ENCODE results near the gene OR2AT4.

DNA sequence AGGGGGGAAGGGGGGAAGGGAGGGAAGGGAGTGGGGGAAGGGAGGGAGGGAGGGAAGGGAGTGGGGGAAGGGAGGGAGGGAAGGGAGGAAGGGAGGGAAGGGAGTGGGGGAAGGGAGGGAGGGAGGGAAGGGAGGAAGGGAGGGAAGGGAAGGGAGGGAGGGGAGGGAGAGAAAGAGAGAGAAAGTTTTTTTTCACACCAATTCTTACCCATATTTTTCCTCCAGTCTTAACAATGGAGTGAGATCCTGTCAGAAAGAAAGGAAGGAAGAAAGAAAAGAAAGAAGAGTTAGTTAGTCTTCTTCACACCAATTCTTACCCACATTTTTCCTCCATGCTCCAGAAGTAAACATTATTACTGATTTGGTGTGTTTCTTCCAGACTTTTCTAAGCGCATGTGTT is 3.0 kb upstream of the OR2AT4 start:
- TF ChIP-seq, protein P1, sequence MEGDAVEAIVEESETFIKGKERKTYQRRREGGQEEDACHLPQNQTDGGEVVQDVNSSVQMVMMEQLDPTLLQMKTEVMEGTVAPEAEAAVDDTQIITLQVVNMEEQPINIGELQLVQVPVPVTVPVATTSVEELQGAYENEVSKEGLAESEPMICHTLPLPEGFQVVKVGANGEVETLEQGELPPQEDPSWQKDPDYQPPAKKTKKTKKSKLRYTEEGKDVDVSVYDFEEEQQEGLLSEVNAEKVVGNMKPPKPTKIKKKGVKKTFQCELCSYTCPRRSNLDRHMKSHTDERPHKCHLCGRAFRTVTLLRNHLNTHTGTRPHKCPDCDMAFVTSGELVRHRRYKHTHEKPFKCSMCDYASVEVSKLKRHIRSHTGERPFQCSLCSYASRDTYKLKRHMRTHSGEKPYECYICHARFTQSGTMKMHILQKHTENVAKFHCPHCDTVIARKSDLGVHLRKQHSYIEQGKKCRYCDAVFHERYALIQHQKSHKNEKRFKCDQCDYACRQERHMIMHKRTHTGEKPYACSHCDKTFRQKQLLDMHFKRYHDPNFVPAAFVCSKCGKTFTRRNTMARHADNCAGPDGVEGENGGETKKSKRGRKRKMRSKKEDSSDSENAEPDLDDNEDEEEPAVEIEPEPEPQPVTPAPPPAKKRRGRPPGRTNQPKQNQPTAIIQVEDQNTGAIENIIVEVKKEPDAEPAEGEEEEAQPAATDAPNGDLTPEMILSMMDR (IDR thresholded peaks at IDR 0.05) = no peak
- no peak for TF ChIP-seq POLR2A (IDR thresholded peaks at IDR 0.05)
